Stimulated activated CD8-positive, alpha-beta memory T cell treated with anti-CD3 and anti-CD28 coated beads, Interleukin-4, amount 100 ng/mL, for 1 hour (primary cell): Measurements from ENCODE around the gene FGF21.
A peak's percentile ranks its signal among the peaks of the same experiment; 100 is the strongest.
"Not testable (repeated sequence)": the region's sequence is repeated elsewhere in the genome, so short reads cannot be mapped to it uniquely, and the experiment has no call there.

Source experiments
- DNase-seq, 2 donors: peaks; one replicate each; pipeline ENCODE4 v3.0.0-alpha.2; 2020; ENCODE audit warnings: low read depth in 2 of 2, low spot score in 1 of 2

The FGF21 gene

DNA sequence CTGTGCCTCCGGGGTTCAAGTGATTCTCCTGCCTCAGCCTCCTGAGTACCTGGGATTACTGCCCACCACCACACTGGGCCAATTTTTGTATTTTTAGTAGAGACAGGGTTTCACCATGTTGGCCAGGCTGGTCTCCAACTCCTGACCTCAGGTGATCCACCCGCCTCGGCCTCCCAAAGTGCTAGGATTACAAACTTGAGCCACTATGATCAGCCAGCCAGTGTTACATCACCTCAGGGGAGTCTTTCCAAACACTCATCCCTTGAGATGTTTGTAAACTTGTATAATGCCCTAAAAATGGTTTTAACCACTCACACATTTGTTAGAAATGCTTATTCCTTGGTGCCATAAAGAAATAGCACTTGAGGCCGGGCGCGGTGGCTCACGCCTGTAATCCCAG, 31.1 kb downstream of the FGF21 start:
- DNase-seq: not testable (repeated sequence)

DNA sequence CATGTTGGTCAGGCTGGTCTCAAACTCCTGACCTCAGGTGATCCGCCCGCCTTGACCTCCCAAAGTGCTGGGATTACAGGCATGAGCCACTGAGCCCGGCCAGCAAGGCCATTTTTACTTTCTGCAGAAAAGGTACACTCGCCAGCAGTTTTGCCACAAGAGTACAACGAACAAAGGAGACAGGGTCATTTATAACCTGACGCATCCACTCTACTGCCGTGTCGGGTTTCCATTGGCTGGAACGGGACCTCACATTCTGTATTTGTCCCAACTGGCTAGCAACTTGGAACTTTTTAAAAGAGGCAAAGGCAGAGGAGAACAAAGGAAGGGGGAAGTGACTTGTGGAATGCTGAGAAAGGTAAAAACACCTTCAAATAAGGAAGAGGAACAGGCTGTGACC, 32.0 kb downstream of the FGF21 start:
- not testable (repeated sequence) for DNase-seq

DNA sequence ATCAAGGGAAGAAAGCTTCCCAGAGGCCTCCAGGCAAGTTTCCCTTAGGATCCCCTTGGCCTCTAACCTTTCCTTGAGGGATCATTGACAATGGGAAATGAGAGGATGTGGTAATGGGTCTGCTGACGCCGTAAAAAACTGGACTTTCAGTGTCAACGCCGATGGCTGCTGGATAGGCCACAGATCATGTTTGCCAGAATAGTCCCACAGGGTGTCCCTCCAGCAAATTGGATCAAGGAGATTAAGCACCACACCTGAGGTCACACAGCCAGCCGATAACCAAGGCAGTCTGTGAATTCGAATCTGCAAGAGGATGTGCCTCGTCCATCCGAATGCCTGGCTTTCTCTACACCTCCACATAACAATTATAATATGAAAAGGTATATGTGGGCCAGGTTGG, 37.9 kb downstream of the FGF21 start:
- DNase-seq: no peak

DNA sequence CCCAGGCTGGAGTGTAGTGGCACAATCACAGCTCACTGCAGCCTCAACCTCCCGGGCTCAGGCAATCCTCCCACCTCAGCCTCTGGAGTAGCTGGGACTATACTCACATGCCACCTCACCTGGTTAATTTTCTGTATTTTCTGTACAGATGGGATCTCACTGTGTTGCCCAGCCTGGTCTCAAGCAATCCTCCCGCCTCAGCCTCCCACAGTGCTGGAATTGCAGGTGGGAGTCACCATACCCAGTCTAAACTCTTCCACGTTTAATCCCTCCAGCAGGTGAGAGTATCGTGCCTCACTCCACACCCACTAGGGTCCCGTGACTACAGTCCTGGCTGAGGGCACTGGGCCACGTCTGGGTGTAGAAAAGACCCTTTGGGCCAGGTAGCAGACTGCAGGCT, 39.0 kb downstream of the FGF21 start:
- no peak for DNase-seq

DNA sequence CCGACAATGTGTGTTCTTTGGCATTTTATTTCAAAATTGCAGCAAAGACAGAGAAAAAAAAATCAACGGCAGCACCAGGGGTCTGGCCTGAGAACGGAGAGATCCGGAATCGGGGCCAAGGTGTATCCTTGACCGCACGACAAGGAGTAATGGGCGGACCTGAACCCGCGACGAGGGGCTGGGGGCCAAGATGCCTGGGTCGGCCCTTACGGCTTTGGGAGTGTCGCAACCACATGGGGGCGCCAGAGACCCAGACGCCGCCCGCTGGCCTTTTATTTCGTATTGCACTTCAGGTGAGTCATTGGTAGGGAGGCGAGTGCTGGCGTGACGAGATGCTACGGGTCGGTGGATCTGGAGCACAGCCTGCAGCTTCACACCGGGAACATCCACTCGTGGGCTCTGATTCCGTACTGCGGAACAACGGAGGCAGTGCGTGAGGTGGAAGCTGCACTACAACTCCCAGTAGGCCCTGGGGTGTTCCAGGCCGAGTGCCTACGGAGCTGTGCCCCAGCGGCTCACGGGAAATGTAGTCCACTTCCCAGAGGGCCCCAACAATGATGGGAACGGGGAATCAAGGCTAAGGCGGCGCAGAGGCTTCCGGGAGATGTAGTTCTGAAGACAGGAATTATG, 39.8 kb downstream of the FGF21 start:
- DNase-seq: peak; percentile 63 to 66

DNA sequence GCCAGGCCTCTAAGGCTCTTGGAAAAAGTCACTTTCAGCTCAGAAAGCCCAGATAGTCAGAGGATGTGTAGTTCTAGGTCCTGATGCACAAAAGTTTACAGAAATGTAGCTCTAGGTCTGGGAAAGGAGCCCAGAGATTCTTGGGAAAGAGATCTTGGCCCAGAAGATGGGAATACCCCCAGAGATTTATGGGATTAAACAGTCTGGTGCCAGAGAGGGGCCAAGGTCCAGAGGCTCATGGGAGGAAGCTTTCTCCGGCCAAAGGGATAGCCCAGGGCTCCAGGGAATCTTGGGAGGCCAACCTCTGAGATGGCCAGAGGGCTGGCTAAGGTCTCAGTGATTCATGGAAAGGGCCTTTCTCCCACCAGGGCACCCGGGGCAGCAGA, 40.4 kb downstream of the FGF21 start:
- no peak for DNase-seq

DNA sequence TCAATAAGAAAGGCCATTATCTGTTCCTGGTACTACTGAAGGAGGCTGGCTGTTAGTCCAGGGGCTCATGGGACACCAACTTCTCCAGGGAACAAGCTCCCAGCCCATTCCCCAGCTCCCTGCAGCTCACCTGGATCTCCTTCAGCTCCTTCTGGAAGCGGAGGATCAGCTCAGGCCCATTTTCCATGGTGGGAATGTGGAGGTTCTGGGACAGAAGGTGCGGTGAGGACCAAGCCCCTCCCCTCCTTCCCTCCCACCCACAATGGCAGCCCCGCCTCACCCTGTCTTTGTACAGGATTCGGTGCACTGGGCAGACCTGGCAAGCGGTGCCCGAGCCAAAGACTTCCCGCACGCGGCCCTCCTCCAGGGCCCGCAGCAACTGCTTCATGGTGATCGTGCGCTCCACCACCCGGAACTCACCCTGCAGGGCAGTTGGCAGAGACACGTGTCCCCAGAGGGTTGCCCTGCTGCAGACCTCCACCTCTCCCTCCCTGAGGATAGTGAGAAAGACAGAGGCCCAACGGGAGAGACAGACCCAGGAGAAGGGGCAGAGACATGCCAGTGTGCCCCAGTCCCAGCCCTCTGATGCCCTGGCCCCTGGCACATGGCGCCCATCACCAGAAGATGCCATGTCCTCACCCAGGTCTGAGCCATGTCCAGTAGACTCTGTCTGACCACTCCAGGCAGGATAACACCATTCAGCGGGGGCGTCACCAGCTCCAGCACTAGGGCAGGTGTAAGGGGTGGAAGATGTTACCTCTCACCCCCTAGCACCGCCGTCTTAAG, 41.2 kb downstream of the FGF21 start:
- DNase-seq: no peak

DNA sequence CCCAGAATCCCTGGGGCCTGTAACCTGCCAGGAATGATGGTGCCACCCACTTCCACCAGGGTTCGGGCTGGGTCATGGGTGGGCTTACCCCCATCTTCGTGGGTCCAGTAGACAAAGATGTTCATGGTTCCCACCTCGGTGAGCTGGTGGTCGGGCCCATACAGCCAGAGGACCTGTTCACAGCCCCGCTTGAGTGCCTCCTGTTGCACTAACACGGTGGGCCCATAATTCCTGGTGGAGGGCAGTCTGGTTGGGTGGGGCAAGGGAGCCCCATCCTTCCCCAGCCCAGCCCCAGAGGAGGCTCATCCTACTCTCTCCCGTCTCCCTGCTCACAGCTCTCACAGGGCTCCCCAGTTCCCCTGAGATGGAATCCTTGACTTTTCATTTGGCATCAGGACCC, 41.8 kb downstream of the FGF21 start:
- no peak for DNase-seq

DNA sequence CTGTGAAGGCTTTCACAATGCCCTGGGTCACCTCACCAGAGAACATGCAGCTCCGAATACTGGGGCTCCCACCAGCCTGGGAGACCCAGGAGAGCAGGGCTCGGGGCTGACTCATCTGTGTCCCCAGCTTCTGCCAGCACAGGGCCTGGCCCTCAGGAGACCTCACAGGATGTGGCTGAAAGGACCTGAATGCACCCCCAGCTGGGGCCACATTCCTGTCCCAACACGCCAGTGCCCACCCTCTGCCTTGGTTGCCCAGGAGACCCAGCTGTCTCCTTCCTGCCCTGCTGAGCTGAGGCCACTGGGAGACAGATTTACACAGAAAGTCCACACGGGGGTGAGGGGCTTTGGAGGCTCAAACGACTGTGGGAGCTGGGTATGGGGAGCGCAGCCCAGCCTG, 43.6 kb downstream of the FGF21 start:
- no peak for DNase-seq

DNA sequence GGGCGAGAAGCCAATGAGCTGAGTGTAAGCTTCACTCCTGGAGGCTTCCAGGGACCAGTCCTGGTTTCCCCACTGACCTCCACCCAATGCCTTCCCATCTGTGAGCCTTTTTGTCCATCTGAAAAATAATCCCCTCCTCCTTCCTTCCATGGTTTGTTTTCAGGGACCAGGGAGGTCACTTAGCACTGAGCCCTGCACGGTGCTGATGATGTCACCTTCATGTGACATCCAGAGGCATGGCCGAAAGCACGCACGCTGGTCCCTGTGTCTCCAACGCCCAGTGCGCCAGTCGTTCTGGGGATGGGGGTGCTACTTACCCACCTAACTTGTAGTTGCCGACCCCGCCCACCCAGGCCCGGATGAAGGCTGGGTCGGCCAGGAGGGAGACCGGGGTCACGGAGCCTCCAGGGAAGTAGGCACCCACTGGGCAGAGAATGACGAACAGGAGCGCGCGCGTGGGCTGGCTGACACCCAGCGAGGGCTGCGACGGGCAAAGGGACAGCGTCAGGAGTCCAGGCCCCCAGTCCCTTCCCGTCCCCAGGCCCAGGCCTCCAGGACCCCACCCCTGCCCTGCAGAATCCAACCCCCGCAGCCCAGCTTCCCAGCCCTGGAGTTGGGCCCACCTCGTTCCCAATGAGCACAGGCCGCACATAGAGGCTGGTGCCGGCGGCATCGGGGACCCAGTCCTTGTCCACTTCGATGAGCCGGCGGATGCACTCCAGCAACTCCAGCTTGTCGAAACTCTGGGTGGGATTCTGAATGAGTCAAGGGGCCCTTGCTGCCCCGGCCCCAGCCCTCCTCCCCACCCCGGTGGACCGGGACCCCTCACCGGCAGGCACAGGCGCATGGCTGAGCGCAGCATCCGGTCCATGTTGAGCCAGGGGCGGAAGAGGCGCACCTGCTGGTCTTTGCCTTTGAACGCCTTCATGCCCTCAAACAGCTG, 44.3 kb downstream of the FGF21 start:
- no peak for DNase-seq

DNA sequence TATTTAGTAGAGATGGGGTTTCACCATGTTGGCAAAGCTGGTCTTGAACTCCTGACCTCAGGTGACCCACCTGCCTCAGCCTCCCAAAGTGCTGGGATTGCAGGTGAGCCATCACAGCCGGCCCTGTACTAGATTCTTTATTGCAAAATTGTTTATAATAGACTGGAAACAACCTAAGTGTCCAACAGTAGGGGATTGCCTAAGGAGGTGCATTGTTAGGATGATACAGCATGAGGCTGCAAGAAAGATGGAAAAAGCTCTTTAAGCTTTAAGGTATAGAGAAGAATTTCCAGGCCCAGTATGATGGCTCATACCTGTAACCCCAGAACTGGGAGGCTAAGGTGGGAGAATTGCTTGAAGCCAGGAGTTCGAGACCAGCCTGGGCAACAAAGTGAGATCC, 47.3 kb downstream of the FGF21 start:
- DNase-seq: no peak

DNA sequence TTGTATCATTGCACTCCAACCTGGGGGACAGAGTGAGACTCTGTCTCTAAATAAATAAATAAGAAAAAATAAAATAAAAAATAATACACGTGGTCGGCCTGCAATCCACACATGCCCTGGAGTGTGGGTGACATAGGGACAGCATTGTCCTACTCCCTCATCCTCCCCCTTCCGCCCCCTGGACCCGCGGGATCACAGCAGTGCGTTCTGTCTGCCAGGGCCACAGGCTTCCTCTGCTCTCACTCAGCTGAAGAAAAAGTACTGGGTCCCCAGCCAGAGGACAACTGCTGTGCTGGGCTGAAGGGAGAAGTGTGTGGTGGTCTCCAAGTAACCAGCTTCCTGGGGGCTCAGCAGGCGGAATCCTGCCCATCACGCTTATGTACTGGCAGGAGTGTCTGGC, 49.2 kb downstream of the FGF21 start:
- no peak for DNase-seq

DNA sequence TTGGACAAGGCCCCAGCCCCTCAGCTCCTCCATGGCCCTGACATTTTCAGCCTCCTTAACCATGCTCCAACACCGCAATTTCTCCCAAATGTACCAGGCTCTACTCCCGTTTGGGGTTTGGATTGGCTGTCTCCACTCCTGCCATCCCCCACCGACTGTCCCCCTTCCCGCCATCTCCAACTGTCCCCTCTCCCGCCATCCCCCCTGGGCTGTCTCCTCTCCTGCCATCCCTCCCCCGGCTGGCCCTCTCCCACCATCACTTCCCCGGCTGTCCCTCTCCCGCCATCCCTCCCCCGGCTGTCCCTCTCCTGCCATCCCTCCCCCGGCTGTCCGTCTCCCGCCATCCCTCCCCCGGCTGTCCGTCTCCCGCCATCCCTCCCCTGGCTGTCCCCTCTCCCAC, 50.1 kb downstream of the FGF21 start:
- no peak for DNase-seq

DNA sequence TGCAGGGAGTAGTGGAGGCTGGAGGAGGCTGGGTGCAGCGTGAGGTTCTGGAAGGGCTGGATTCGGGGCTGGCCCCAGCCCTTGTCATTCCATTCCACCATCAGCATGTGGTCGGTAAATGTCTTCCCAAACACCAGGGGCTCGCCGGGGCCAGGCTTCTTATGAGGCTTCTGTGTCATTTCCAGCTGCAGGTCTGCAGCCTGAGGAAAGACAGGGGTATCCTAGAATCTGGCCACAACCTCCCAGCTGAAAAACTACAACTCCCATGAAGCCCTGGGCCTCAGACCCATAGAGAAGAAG, 51.1 kb downstream of the FGF21 start:
- DNase-seq: no peak

DNA sequence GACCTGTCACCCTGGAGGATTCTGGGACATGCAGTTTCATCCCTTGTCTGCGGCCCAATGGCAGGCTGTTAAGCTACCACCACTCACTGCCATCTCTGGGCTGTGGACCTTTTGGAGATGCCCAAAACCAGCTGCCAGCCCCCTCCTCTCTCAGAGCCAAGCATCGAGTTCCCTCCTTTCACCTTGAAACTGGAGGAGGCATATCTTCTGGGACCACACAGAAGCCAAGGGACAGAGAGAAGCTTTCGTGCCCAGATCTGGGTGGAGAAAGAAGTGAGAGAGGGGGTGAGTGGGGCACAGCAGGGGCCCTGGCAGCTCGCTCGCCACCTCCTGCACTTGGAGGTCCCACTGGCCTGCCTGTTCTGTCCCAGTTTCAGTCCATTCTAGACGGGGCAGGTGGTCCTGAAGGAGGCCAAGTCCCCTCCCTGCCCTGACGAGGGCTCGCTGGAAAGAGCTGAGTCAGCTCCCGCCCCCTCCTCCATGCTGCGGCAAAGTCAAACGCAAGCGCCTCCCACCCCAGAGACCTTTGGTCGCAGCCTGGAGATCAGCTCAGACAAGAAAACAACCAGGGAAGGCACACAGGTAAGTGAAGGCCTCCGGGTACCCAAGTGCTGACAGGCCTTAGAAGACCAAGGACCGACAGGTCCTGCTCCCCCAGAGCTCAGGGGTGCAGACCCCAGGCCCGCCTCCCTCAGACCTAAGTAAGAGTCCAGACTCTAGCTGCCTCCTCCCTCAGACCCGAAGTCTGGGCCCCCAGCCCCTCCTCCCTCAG, 51.7 kb downstream of the FGF21 start:
- no peak for DNase-seq

DNA sequence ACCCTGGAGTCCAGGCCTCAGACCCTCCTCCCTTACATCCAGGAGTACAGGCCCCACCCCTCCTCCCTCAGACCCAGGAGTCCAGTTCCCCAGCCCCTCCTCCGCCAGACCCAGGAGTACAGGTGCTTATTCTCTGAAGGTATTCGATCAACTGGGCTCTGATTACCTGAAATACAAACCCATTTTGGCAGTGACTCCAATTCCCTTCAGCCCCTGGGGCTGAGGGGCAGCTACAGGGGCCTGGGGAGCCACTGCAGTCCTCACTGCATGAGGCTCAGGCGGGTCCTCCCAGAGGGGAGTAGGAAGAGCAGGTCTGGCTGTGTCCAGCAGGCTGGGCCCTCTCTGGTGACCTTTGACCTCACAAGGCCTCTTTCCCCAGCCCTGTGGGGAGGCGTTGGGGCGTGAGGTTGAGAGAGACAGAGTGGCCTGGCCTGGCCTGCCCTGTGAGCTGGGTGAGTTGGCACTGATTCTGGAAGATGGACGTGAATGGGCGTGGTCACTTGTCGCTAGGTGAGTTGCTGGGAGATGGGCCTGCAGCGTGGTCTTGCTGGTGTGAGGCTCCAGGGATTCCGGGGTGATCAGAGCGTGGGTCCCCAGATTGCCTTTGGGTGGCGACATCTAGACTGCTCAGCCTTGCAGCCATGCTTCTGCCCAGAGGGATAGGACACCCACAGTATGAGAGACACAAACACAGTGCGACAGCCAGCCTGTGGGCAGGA, 52.4 kb downstream of the FGF21 start:
- no peak for DNase-seq
